Activated T-helper 1 cell treated with Interleukin-2 at 50 U/mL for 16 hours (primary cell): ENCODE data around the gene EGFLAM.
"Not testable (repeated sequence)": the region's sequence is repeated elsewhere in the genome, so short reads cannot be mapped to it uniquely, and the experiment has no call there.

ENCODE experiments used
- DNase-seq: peaks from one replicate; pipeline ENCODE4 v3.0.0-alpha.2; 2020; ENCODE audit warnings: low read depth

Gene EGFLAM

GRCh38 chr5:38329132-38329715, 70.9 kb downstream of the EGFLAM start:
- no peak for DNase-seq

- DNase-seq, result no peak
Observed at GRCh38 chr5:38330207-38330606, 71.8 kb downstream of the EGFLAM start.

- DNase-seq, result no peak
Observed at GRCh38 chr5:38331831-38332230, 73.5 kb downstream of the EGFLAM start.

GRCh38 chr5:38333181-38333580, 74.8 kb downstream of the EGFLAM start:
- not testable (repeated sequence) for DNase-seq

GRCh38 chr5:38338455-38338854, 80.1 kb downstream of the EGFLAM start:
- no peak for DNase-seq

GRCh38 chr5:38339446-38339845, 81.1 kb downstream of the EGFLAM start:
- DNase-seq, result no peak

GRCh38 chr5:38341056-38341455, 82.7 kb downstream of the EGFLAM start:
- DNase-seq, result no peak

GRCh38 chr5:38341641-38342040, 83.3 kb downstream of the EGFLAM start:
- DNase-seq, result no peak

GRCh38 chr5:38342261-38342660, 83.9 kb downstream of the EGFLAM start:
- no peak for DNase-seq

- no peak for DNase-seq
Observed at GRCh38 chr5:38344891-38345290, 86.5 kb downstream of the EGFLAM start.

GRCh38 chr5:38346593-38346992, 88.2 kb downstream of the EGFLAM start:
- no peak for DNase-seq

GRCh38 chr5:38347040-38347763, 88.8 kb downstream of the EGFLAM start:
- no peak for DNase-seq

- no peak for DNase-seq
Observed at GRCh38 chr5:38347896-38348295, 89.5 kb downstream of the EGFLAM start.

- no peak for DNase-seq
Observed at GRCh38 chr5:38360323-38361061, 102.1 kb downstream of the EGFLAM start.

GRCh38 chr5:38362713-38363112, 104.4 kb downstream of the EGFLAM start:
- DNase-seq, result no peak

- no peak for DNase-seq
Observed at GRCh38 chr5:38364825-38365224, 106.5 kb downstream of the EGFLAM start.

- no peak for DNase-seq
Observed at GRCh38 chr5:38367410-38367809, 109.1 kb downstream of the EGFLAM start.

- DNase-seq, result no peak
Observed at GRCh38 chr5:38367966-38368365, 109.6 kb downstream of the EGFLAM start.

GRCh38 chr5:38369692-38370091, 111.3 kb downstream of the EGFLAM start:
- DNase-seq, result no peak

GRCh38 chr5:38370358-38371100, 112.2 kb downstream of the EGFLAM start:
- DNase-seq, result no peak

GRCh38 chr5:38371596-38371995, 113.2 kb downstream of the EGFLAM start:
- DNase-seq, result no peak

- no peak for DNase-seq
Observed at GRCh38 chr5:38373743-38374142, 115.4 kb downstream of the EGFLAM start.

- DNase-seq, result no peak
Observed at GRCh38 chr5:38375423-38375822, 117.1 kb downstream of the EGFLAM start.
